ENCODE data around the gene BRD3.

Gene BRD3

DNA sequence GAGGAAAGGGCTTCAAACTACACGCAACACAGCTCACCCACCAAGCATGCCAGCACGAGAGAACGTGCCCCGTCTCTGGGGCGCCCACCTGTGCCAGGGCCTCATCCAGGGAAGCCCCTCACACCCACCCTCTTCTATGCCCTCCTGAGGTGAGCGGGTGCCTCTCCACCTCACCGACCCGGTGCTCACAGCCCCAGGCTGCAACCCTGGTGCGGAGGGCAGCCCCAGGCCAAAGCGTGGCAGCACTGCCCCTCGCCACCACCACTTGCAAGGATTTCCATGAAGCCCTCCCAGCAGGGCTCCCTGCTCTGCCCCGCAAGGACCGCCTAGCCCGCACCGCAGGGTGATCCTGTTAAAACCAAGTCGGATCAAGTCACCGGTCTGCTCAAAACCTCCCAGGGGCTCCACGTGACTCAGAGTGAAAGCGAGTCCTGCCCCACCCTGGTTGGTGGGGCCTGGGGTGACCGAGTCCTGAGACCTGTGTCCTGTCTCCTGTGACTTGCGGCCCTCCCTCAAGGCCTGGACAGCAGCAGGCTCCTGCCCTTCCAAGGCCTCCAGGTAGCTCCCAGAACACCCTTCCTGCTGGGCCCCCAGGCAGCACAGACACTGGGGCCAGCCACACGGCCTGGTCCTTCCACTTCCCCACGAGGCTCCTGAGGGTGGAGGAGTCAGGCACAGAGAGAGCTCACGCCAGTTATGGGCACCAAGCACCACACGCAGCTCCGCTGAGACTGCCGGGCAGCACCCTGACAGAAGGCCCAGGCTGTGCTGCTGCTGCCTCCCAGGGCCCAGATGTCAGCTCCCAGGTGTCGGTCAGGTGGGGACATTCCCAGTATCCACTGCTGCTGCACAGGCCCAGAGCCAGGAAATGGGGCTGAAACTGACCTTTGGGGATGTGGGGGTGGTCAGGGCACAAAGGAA is 12.7 kb downstream of the BRD3 start:
- no peak for DNase-seq (ENCODE audit: low spot score)

DNA sequence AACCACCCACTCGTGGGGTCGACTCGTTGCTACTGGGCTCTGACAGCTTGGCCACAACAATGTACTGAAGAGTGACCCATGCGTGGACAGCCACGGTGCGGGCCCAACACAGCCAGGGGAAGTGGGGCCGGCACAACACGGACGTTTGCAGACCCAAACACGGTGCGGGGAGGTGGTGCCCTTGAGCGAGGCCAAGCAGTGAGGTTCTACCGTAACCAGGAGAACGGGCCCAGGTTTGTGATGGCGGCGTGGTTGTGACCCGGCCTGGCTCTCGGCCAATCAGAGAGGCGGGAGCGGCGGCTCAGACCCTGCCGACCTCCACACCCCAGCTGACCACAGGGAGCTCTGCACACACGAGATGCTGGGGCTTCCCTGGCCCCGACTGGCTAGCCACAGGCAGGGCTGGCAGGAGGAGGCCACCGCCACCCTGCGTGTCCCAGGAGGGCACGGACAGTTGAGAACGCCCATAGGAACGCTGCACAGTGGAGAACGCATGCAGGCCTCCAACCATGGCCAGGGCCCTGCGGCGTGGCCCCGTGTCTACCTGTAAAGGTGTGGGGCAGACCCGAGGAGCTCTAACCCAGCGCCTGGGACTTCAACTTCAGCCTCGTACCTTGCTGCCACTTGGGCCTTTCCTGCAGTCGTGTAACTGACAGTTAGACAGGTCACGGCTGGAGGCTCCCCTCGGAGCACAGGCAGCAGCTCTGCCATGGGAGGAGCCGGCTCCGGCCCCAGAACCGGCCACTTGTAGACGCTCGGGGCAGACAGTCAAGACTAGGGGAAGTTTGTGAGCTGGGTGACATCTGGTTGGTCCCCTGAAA is 13.7 kb downstream of the BRD3 start:
- no peak for DNase-seq (ENCODE audit: low spot score)

DNA sequence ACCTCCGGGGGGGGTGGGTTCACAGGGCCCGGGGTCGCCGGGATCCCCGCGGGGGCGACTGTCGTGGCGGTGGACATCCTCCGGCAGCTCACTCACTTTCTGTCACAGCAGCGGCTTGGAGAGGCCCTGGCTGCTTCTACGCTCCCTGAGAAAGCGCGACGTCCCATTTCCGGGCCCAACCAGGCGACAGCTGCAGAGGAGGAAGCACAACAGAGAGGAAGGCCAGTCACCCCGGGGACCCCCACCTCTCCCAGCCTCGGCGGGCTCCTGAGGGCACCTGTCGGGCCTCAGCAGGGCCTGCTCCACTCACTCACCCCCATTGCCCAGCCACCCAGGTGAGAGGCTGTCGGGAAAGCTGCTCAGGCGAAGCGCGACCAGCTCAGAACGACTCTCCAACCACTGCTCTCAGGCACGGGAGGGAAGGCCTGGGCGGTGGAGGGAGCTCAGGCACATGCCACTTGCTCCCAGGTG is 14.4 kb downstream of the BRD3 start:
- no peak for DNase-seq (ENCODE audit: low spot score)

DNA sequence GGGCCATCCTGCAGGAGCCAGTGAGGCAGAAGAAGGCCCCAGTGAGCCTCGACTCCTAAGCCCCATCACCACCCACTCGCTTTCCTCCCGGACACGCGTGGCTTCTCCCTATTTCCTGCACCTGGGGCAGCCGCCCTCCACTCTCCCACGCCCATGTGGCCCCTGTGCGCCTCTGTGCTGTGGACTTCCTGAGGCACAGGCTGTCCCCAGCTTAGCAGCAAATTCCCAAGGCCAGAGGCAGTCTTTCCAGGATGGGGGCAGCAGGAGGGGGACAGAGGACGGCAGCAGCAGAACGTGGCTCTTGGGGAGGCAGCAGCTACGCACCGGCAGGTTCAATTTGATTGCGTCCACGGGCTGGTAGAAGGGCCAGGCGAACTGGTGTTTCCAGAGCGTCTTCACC is 14.9 kb downstream of the BRD3 start:
- no peak for DNase-seq (ENCODE audit: low spot score)

DNA sequence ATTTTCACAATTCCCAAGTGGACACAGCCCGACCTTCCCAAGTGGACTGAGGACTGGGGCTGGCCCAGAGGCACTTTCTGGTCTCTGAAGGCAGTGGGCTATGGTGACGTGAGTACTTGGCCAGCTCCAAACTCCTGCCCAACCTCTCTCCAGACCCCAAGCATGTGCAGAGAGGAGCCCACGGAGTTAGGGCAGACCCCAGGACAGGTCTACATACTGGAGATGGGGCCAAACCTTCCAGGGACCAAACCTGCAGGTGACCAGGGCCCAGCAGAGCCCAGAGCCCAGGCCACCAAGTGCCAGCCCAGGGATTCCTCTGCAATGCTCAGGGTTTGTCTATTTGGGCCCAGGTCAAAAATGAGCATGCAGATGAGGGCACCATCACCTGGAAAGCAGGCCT is 15.3 kb downstream of the BRD3 start:
- no peak for DNase-seq (ENCODE audit: low spot score)

DNA sequence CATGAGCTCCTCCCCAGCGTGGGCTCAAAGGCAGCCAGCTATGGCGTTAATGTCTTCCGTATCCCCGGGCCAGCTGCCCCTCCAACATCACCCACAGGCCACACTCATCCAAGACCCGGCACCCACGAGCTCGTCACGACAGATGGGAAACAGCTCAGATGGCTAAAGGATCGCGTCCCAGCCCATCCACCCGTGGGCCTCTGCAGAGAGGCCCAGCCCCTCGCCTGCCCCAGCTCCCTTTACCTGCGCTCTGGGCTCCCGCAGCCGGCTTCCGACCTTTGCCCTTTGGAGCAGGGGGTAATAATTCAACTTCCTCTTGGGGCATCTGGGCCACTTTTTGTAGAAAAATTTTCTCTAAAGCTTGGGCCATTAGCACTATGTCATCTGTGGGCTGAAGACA is 16.5 kb downstream of the BRD3 start:
- DNase-seq (ENCODE audit: low spot score), result no peak

DNA sequence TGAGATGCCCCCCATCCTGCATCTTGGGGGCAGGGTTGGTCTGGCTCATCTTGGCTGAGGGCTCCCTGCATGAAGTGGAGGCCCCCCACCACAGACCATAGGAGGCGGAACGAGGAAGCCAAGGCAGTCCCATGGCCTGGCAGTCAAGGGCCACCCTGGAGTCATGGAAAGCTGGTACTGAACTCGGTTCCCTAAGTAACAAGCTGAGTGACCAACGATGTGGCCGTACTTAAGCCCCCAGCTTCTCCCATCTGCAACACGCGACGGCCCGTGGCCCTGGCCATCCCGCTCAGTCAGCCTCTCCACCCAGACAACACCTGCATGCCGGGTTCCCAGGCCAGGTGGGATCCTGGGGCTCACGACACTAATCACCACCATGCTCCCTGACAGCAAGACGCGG is 17.1 kb downstream of the BRD3 start:
- DNase-seq (ENCODE audit: low spot score), result no peak

DNA sequence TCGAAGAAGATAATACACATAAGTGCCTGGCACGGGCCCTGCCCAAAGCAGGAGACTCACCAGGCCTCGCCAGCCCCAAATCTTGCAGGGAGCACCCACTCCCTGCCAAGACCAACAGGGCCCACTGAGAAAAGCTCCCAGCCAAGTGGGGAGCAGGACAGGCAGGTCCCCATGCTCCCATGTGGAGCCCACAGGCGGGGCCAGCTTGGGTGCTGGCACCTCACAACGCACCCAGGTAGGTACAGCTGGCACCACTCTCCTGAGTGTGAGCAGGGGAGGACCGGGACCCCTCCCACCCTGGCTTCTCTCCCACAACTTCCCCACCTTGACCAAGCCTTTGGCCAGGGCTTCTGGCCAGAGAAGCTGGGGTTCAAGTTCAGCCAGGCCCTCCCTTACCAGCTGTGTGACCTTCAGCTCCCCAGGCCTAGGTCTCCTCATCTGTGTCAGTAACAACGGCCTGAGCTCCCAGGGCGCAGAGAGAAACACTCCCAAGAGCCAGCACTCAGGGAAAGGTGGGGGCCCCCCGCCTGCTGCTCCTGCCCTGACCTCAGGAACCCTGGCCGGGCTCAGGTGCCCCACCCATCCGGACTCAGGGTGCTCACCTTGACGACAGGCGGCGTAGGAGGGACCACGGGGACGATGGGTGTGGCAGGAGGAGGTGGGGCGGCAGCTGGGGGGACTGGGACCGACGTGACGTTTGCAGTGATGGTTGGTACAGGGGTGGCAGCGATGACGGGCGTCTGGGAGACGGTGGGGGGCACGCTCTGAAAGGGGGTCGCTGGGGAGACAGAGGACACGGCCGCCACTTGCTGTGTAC is 17.8 kb downstream of the BRD3 start:
- DNase-seq (ENCODE audit: low spot score), result no peak

DNA sequence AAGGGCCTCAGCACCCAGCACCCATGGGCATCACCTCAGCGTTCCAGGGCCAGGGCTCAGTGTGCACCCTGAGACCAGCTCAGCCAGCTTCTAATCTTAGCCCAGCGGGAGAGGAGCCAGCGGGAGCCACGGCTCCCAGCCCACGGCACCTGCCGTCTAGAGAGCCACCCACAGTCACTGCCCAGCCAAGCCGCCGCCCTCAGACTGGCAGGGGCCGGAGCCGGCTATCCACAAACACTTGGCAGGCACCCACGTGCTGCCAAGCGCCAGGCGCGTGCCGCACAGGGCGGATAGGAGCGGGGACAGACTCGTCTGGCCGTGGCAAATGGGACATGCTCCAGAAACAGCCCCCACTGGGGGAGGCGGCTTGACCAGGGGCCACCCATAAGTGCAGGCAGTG is 18.6 kb downstream of the BRD3 start:
- DNase-seq (ENCODE audit: low spot score), result no peak

DNA sequence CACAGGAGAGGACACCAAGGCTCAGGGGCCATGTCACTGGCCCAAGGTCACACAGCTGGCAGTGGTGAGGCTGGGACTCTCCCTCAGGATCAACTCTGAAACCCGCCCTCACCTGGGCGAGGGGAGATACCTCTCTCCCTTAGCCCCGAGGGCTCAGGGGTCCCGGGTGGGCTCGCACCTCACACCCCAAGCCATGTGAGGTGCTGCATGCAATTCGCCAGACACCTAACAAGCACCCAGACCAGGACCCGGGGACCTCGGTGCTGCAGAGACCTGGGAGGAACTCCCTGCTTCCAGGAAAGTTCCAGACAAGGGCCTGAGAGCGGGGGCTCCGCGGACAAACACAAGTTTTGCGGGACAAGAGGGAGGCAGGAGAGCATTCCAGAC is 19.3 kb downstream of the BRD3 start:
- DNase-seq (ENCODE audit: low spot score), result no peak

DNA sequence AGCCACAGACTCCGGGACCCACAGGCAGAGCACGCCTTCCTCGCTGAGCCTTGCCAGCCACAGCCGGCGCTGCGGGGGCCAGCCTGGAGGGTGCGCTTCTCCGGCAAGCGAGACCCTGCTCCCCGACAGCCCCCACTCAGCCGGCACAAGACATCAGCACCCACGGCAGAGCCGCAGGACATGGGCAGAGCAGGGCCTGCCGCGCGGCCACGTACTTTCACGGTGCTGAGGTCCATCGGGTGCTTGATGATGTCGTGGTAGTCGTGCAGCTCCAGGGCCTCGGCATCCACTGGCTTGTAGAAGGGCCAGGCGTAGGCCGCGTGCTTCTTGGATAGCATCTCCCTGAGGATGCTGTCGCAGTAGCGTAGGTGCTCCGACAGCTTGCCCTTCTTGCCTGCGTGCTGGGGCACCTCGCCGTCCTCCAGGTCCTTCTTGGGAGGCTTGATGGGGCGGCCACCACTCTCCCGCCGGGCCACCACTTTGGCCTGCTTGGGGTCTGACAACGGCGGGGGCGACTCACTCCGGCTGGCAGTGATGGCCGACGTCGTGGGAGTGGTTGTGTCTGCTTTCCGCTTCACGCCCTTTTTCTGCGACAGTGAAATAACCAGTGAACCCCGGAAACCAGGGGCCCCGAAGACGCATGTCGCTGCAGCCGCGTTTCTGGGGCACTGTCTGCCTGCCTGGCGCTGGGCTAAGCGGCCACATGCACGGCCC is 19.8 kb downstream of the BRD3 start:
- no peak for DNase-seq (ENCODE audit: low spot score)

DNA sequence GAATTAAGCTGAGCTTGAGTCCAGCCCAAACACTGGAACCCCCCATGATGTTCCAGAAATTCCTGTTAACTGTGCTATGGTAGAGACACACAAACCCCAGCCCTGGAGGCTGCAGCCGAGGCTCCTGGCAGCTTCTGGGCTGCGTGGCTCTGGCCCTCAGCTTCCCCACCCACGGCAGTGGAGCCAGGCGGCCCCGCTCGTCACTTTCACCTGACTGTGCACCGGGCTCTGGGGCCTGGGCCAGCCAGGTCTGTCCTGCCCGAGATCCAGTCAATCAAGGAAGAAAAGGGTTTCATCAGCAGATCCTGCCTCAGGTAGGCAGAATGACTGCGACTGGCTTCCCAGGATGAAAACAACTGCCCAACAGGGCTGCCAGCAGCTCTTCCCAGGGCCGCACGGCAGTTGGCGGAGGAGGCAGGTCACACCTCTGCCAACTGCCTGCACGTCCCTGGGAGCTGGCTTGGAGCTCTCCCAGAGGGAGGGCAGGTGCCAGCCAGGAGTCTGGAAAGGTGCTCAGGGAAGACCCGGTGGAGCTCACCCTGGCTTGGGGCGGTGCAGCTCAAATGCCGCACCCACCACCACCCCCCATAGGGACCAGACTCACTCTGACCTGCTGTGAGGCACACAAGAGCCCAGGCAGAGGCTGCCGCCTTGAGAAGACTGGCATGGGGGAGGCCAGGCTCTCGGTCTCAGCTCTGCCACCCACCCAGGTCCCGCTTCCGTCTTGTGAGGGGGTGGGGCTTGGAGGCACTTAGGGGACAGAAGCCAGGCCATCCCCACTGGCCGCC is 20.7 kb downstream of the BRD3 start:
- DNase-seq (ENCODE audit: low spot score), result no peak

DNA sequence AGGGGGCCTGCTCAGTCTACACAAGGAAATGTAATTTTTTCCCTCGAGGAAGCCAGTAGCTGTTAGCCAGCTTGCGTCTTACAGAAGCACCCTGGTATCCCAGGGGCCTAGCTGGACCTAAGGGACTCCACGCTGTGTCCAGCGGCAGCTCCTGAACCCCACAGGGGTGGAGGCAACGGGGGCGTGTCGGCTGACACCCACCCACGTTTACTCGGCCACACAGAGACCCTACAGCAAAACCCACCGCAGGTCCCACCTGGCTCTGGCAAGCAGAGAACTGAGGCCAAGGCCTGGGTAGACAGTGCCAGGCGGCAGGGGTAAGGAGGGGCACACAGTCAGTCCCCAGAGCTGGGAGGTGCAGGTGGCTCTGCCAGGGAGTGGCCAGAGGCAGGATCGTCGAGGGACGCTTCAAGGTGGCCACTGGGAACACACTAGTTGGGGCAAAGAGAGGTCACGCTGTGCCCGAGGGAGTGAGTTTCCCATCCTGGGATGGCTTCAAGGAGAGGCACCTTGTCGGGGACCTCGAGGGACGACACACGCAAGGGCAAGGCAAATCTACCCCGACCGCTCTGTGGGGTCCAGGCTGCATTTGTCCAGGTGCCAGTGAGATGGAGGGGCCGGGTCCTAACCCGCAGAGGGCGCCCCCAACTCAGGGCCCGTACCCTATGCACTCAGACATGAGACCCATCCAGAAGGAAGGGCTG is 21.8 kb downstream of the BRD3 start:
- DNase-seq (ENCODE audit: low spot score), result no peak

DNA sequence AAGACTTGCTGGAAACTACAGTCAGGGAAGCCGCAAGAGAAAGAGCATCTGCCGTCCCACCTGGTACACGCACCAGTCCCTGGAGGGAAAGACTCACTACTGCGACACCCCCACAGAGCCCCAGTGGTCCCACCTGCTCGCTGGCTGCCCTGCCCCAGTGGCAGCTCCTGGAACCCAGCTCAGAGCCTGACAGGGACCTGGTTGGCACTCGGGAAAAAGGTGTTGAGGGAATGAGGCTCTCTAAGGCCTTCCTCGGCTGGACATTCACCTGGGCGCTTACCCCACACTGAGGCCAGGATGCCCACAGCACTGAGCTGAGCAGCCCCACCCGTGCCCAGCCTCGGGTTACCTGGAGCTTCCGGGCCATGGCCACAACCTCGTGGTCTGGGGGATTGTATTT is 22.9 kb downstream of the BRD3 start:
- no peak for DNase-seq (ENCODE audit: low spot score)

DNA sequence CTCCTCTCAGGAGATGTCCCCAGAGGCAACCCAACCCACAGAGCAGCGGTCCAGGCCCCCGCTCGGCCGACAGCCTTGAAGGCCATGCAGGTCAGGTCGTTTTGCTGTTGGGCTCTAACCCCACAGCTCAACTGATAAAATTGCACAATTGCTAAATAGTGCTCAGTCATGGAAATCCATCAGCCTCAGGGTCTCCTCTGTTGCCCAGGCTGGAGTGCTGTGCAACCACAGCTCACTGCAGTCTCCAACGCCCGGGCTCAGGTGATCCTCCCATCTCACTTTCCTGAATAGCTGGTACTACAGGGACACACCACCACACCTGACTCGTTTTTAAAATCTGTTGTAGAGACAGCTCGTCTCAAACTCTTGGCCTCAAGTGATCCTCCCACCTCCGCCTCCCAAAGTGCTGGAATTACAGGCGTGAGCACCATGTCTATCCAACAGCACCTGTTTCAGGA is 24.3 kb downstream of the BRD3 start:
- no peak for DNase-seq (ENCODE audit: low spot score)

DNA sequence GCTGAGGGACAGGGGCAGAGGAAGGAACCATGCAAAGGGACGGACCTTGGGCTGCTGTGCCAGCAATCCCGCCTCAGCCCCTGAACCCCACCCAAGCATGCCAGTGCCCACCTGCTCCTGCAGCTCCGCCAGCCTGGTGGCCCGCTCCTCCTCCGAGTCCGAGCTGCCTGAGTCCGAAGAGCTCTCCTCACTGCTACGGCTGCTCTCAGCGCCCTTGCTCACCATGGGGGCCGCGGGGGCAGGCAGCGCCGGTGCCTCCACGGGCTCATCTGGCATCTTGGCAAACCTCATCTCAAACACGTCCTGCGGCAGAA is 26.2 kb downstream of the BRD3 start:
- DNase-seq (ENCODE audit: low spot score), result no peak

DNA sequence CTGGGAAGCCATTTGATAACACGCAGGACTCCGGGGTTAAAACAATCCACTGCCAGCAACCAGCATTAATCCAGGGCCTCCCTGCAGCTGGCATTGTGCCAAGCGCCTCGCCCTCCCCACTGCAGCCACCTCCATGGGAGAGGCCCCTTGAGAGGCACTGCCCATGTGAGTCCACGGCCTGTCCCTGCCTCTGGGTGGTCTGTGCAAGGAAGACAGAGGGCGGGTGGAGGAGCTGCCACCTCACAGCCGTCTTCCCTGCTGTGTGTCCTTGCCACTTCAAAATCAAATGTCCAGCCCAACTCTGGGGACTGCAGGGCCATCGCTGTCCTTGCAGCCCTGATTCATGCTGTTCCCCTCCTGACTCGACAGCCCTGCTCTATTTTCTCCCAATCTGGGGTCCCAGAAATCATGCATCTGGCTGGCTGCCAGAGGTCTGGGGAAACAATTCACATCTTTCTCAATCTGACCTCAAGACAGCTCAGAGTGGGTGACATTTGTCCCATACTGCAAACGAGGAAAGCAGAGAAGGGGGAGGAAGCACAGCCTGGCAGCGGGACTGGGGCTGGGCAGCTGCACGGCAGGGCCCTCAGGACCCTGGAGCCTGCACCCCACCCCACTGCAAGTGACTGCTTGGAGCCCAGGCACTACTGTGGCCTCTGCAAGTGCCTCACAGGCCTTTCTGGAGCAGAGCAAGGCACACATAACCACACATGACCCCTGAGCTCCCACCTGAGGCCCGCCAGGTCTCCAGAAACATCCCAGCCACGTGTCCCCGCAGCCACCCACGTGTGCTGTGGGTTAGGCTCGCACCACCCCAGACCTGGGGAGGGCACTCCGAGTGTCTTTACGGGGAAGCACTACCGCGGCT is 26.8 kb downstream of the BRD3 start:
- DNase-seq (ENCODE audit: low spot score), result no peak

DNA sequence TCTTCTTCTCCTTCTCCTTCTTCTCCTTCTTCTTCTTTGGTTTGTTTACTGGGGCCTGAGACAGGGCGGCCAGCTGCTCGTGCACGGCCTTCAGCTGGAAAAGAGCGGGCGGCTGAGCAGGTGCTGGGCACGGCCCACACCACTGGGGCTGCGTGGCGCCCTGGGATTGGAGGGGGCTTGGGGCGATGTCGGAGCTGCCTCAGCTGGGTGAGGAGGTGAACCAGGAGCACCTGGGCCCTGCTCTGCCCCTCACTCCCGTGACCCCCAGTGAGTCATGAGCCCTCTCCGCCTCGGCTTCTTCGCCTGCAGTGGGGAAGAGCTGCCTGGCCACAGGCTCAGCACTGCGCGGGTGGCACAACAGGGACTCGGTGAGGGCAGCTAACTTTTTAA is 27.7 kb downstream of the BRD3 start:
- DNase-seq (ENCODE audit: low spot score), result no peak
